Testis (tissue), 3 donors: ENCODE data around the gene TRPC4AP. TPM values are rescaled to one million over a fixed set of nuclear protein-coding genes. Genes with fewer than 3 reads are reported as not detected.

Experiments used
- DNase-seq: peaks from one replicate; pipeline ENCODE4 v3.0.0-alpha.2; 2019
- H3K27ac ChIP-seq, 2 donors: fragments of 200-600 bp; sonication (generic); one replicate each; pipeline ENCODE4 v1.5.1; 2019
- H3K27me3 ChIP-seq: fragments of 200-600 bp; sonication (generic); one replicate; pipeline ENCODE4 v1.5.1; 2019
- H3K36me3 ChIP-seq: fragments of 200-600 bp; sonication (generic); one replicate; pipeline ENCODE4 v1.5.1; 2017; ENCODE audit warnings: low read depth; ENCODE audit errors: missing control alignments
- H3K4me1 ChIP-seq: fragments of 200-600 bp; sonication (generic); one replicate; pipeline ENCODE4 v1.5.1; 2019
- H3K4me3 ChIP-seq, 2 donors: fragments of 200-600 bp; sonication (generic); one replicate each; pipeline ENCODE4 v1.5.1; 2017 to 2019
- H3K9me3 ChIP-seq: fragments of 200-600 bp; sonication (generic); one replicate; pipeline ENCODE4 v1.5.1; 2017
- POLR2A ChIP-seq: fragments of 450-650 bp; IDR thresholded peaks from one replicate; pipeline ENCODE4 v1.6.1; 2017; ENCODE audit warnings: antibody characterized with exemption, mild to moderate bottlenecking, moderate library complexity
- WGBS, 2 donors: methylation state at CpG; one replicate each; pipeline ENCODE4 v1.1.5; 2018; 5-methylcytosine and 5-hydroxymethylcytosine counted together
- intact Hi-C: fragments of 100-400 bp; cut with DNase I; formaldehyde crosslinking; loops from one replicate; pipeline ENCODE4 v1.15.1; 2023; ENCODE audit warnings: low total_unique reads
- polyA plus RNA-seq: library from polyadenylated mRNA; stranded (reverse); fragments of 350-450 nt; fragmentation: Illumina TruSeq; extraction: RNeasy Lipid Tissue Mini Kit (QIAGEN cat#74804); gene quantifications from one replicate; pipeline ENCODE4 v1.2.3, GENCODE V29; 2014; ENCODE audit warnings: low read depth, low replicate concordance; ENCODE audit not compliant: insufficient read depth
- total RNA-seq, 2 donors: library from RNA; depleted of rRNA; stranded (reverse); fragments of >200 nt; gene quantifications; one replicate each; pipeline ENCODE4 v1.2.3, GENCODE V29; 2016
- TF ChIP-seq, protein P1 (sequence below), 3 experiments: fragments of 450-650 bp in 2 of 3; fragments of 200-600 bp in 1 of 3; sonication (generic) in 1 of 3; IDR thresholded peaks; one replicate each; pipeline ENCODE4 v1.5.1; 2016 to 2019; ENCODE audit warnings: antibody characterized with exemption in 3 of 3, mild to moderate bottlenecking in 2 of 3, moderate library complexity in 1 of 3

Gene TRPC4AP
- total and polyA plus RNA-seq, 3 donors from 2014 or later: 68.8 to 78.4 (median 76.6) TPM

DNA sequence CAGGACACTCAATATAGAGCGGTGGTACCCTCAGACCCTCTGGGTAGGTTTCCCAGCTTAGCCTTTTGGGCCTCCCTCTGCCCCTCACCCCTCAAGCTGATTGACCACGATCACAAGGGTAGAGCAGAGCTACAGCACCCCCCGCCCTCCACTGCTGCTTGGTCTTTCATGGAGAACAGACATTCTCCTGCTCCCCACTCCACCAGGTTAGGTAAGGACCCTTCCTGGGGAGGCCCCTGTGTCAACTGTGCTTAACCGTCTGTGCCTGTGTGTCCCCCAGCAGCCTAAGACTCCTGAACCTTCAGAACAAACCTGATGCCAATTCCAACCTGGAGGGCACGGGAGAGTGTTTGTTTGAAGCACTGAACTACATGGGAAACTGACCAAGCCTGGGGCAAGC is 125.2 kb downstream of the TRPC4AP start:
- TF ChIP-seq, protein P1, sequence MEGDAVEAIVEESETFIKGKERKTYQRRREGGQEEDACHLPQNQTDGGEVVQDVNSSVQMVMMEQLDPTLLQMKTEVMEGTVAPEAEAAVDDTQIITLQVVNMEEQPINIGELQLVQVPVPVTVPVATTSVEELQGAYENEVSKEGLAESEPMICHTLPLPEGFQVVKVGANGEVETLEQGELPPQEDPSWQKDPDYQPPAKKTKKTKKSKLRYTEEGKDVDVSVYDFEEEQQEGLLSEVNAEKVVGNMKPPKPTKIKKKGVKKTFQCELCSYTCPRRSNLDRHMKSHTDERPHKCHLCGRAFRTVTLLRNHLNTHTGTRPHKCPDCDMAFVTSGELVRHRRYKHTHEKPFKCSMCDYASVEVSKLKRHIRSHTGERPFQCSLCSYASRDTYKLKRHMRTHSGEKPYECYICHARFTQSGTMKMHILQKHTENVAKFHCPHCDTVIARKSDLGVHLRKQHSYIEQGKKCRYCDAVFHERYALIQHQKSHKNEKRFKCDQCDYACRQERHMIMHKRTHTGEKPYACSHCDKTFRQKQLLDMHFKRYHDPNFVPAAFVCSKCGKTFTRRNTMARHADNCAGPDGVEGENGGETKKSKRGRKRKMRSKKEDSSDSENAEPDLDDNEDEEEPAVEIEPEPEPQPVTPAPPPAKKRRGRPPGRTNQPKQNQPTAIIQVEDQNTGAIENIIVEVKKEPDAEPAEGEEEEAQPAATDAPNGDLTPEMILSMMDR (IDR thresholded peaks at IDR 0.05): no peak
- no peak for TF ChIP-seq POLR2A
- intact Hi-C loops: no loop called here
- Histone ChIP-seq H3K36me3 (no peaks in the 10 kb centered on the region), H3K4me3 (no peak overlapping the region), H3K9me3 (no peaks in the 10 kb centered on the region), H3K27me3 (no peaks in the 10 kb centered on the region), H3K27ac (no peak overlapping the region), H3K4me1 (peaks cover 19% of the 10 kb centered on the region)
- WGBS, 2 donors: 89 to 90% methylated on average over 5 of the region's 5 CpGs
- no peak for DNase-seq

DNA sequence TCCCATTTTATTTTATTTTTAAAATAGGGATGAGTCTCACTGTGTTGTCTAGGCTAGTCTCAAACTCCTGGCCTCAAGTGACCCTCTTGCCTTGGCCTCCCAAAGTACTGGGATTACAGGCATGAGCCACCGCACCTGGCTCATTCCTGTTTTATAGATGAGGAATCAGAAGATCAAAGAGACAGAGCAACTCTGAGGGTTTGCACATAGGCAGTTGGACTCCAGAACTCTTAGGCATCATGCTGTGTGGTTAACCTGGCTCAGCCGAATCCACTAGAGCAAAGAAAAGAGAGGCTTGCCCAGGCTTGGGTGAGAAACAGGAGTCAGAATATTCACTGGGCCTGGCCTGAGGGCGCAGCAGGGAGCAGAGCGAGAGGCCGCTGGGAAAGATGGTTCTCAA is 127.6 kb downstream of the TRPC4AP start:
- intact Hi-C loops: no loop called here
- DNase-seq: no peak
- TF ChIP-seq, protein P1 (IDR thresholded peaks at IDR 0.05): no peak
- no peak for TF ChIP-seq POLR2A
- H3K9me3 ChIP-seq: no peaks in the 10 kb centered on the region
- no peaks in the 10 kb centered on the region for H3K27me3 ChIP-seq
- H3K4me3 ChIP-seq: no peak overlapping the region
- WGBS, 2 donors: 88 to 93% methylated on average over 5 of the region's 5 CpGs
- no peak overlapping the region for H3K27ac ChIP-seq
- H3K36me3 ChIP-seq: no peaks in the 10 kb centered on the region
- peaks cover 19% of the 10 kb centered on the region for H3K4me1 ChIP-seq

GRCh38 chr20:34964486-34964885 is 128.1 kb downstream of the TRPC4AP start:
- TF ChIP-seq, protein P1 (IDR thresholded peaks at IDR 0.05): no peak
- TF ChIP-seq POLR2A: no peak
- 70 to 86% methylated on average over 5 of the region's 5 CpGs for WGBS, 2 donors
- Histone ChIP-seq H3K27me3 (no peaks in the 10 kb centered on the region), H3K36me3 (no peaks in the 10 kb centered on the region), H3K9me3 (no peaks in the 10 kb centered on the region), H3K4me3 (no peak overlapping the region), H3K4me1 (peaks cover 19% of the 10 kb centered on the region), H3K27ac (no peak overlapping the region)
- intact Hi-C loops: no loop called here
- DNase-seq: no peak

- TF ChIP-seq, protein P1 (IDR thresholded peaks at IDR 0.05): no peak
- no peak for TF ChIP-seq POLR2A
- no peaks in the 10 kb centered on the region for H3K36me3 ChIP-seq
- peak overlapping the region in 1 of 2 donors; percentile 15 for H3K4me3 ChIP-seq
- WGBS, 2 donors: 58 to 73% methylated on average over 21 of the region's 21 CpGs
- no peak for DNase-seq
- intact Hi-C loops: loop anchor here (5.0 kb wide), 1 partner anchor 85 kb away; the partner anchor contains the start of gene GGT7
- no peaks in the 10 kb centered on the region for H3K9me3 ChIP-seq
- no peaks in the 10 kb centered on the region for H3K27me3 ChIP-seq
- no peak overlapping the region for H3K27ac ChIP-seq
- peaks cover 5% of the 10 kb centered on the region for H3K4me1 ChIP-seq
These were observed 135.7 kb downstream of the TRPC4AP start for GRCh38 chr20:34956751-34957472.

DNA sequence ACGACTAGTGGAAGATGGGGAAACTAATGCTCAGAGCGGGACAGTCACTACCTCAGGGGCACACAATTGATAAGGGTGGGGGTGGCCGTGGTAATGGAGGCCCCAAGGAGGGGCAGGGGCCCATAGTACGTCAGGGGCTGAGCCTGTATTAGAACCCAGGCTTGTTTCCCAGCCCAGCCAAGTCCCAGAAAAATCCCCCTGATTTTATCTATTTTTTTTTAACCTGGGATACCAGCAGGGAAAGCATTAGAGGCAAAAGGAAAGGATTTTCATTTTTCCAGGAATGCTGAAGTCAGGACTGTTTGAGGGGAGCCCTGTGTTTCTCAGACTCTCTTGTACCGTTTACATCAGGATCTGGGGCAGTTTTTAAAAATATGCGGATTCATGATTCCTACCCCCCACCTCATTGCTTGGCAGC is 136.6 kb downstream of the TRPC4AP start:
- H3K9me3 ChIP-seq: no peaks in the 10 kb centered on the region
- no peaks in the 10 kb centered on the region for H3K36me3 ChIP-seq
- no peak for TF ChIP-seq POLR2A
- TF ChIP-seq, protein P1 (IDR thresholded peaks at IDR 0.05): peak in 1 of 3 experiments; percentile 24
- H3K4me1 ChIP-seq: peaks cover 5% of the 10 kb centered on the region
- no peaks in the 10 kb centered on the region for H3K27me3 ChIP-seq
- intact Hi-C loops: loop anchor here (5.0 kb wide), 1 partner anchor 84 kb away; the partner anchor contains the start of gene GGT7
- peak overlapping the region; percentile 87 to 88 for H3K27ac ChIP-seq
- H3K4me3 ChIP-seq: peak overlapping the region; percentile 66 to 77
- 6 to 7% methylated on average over 6 of the region's 6 CpGs for WGBS, 2 donors
- DNase-seq: no peak
